ENCODE results near the gene C1GALT1C1.

The C1GALT1C1 gene

GRCh38 chrX:120603707-120604360 lies 26.0 kb downstream of the C1GALT1C1 start, which contains the start of gene MCTS1:
Gene MCTS1 (plus strand): TSS chrX:120604101. CDS start chrX:120604237, 136 bp downstream.
- TF ChIP-seq CTCF (IDR thresholded peaks at IDR 0.05; ENCODE audit: insufficient read depth, low read depth, low read length, missing control alignments), result no peak
- DNase-seq (ENCODE audit: low read depth), result peak; percentile 95
- H3K4me3 ChIP-seq (ENCODE audit: low read length), result peak within 1 kb of the TSS; percentile 76

- no peak for DNase-seq (ENCODE audit: low read depth)
- TF ChIP-seq CTCF (IDR thresholded peaks at IDR 0.05; ENCODE audit: insufficient read depth, low read depth, low read length, missing control alignments), result no peak
- no peak overlapping the region for H3K4me3 ChIP-seq (ENCODE audit: low read length)
These were observed 44.2 kb downstream of the C1GALT1C1 start for GRCh38 chrX:120585702-120586101.
